Measurements from ENCODE around the gene IFI35.
"Not testable (repeated sequence)": the region's sequence is repeated elsewhere in the genome, so short reads cannot be mapped to it uniquely, and the experiment has no call there.

IFI35 gene

DNA sequence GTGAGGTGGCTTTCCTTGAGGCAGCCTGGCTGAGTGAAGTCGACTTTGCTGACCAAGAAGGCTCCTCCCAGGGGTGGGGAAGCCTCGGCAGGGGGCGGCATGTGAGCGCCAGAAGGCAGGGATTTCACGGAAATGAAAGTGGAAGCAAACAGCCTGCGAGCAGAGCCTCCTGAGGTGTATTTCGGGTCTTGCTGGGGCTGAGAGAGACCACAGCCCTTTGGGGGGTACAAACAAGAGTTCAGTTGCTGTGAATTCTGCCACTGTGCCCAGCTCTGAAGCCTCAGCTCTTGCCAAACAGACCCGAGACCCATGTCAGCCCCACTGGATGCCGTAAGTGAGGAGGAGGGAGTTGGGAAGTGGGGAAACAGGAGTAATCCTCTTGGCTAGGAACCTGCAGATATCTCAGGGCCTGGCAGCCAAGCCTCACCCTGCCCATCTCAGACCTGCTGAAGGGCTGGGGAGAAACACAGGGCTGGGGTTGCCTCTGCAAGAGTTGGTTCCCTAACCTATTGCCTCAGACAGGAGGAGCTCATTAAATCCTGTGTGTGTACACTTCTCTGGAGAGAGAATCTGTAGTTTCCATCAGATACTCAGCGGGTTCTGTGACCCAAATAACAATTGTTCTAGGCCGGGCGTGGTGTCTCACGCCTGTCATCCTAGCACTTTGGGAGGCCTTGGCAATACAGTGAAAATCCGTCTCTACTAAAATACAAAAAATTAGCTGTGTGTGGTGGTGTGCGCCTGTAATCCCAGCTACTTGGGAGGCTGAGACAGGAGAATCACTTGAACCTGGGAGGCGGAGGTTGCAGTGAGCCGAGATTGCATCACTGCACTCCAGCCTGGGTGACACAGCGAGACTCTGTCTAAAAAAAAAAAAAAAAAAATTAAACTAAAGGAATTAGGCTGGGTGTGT lies at the start of gene IFI35:
Gene IFI35 (plus strand): TSS at position 146 of the 913 bp plus-strand sequence. CDS start 164 bp downstream, at position 310.
- no peak for DNase-seq (ENCODE audit: low read depth, low spot score)

DNA sequence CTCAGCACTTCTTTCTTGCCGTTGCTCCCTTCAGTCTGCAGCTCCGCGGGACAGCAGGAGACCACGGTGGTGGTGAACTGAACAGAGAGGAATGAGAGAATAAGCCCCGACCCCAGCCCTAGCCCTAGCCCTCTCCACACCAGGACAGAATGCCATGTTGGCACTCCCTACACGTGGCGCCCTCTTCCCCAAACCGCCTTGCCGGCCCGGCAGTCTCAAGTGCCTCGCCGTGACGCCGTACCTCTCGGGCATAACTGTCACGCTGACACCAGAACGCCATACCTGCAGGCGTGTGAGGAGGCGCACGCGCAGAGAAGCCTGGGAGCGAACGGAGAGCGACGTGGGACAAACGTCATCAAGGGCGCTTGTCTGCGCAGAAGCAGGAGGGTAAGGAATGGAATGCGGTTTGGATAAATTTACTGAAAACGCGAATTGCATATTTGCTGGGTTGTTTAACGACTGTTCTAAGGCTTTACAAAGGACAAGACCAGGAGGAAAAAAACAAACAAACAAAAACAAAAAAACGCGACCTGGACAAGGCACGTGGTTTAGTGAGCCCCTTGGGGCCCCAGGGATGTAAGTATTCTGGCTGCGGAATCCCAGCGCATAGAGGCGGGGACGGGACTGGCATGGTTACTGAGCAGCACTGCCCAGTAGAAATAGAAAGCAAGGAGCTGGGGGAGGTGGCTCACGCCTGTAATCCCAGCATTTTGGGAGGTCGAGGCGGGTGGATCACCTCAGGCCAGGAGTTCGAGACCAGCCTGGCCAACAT lies 42.2 kb upstream of the IFI35 start, which contains the start of gene AARSD1:
Gene AARSD1 (minus strand): TSS at position 294 of the 772 bp plus-strand sequence. CDS start 14 bp downstream, at position 280.
- DNase-seq (ENCODE audit: low read depth, low spot score) = no peak

DNA sequence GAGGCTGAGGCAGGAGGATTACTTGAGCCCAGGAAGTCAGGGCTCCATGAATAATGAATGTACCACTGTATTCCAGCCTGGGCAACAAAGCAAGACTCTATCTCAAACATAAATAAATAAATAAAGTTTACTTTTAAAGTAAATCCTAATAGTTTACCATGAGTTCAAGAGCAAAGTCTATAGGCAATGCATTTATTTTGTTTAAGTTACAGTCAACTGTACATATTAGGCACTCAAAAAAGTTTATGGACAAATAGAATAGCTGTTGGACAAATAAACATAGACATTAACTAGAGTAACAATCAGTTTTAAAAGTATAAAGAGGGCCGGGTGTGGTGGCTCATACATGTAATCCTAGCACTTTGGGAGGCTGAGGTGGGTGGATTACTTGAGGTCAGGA lies 38.7 kb upstream of the IFI35 start:
- DNase-seq (ENCODE audit: low read depth, low spot score) = no peak

DNA sequence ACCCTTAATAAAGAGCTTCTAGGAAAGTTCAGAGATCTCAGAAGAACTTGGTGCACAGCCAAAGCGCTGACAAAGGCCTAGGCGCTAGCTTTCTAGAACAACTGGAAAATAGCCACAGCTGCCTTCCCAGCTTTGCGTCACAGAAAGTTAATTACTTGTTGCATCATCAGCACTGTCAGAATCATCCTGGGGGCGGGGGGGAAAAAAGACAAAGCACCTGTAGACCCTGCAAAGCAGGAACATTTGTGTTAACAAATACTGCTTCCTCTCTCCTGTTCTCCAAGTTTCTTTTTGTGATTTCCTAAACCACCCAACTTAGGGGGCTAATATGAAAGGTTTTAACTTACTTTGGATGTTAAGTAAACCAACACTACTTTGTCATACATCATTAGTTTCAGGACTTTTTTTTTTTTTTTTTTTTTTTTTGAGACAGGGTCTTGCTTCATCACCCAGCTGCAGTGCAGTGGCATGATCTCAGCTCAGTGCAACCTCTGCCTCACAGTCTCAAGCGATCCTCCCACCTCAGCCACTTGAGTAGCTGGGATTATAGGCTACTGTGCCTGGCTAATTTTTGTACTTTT lies 37.5 kb upstream of the IFI35 start:
- DNase-seq (ENCODE audit: low read depth, low spot score) = no peak

DNA sequence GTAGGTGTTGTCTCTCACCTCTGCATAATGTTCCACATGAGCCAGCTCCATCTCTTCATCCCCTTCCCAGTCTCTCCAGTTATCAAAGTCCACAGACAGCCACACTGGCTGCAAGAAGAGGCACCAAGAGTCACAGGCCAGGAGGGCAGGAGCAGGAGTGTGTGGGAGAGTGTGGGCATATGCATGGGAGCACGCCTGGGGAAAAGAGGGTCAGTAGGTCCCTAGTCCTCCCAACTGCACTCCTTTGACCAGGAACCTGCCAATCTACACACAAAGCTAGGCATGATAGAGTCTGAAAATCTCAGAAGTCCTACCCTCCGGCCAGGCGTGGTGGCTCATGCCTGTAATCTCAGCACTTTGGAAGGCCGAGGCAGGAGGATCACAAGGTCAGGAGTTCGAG lies 35.0 kb upstream of the IFI35 start:
- no peak for DNase-seq (ENCODE audit: low read depth, low spot score)

DNA sequence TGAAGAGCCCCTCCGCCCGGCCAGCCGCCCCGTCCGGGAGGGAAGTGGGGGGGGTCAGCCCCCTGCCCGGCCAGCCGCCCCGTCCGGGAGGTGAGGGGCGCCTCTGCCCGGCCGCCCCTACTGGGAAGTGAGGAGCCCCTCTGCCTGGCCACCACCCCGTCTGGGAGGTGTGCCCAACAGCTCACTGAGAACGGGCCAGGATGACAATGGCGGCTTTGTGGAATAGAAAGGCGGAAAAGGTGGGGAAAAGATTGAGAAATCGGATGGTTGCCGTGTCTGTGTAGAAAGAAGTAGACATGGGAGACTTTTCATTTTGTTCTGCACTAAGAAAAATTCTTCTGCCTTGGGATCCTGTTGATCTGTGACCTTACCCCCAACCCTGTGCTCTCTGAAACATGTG lies 33.3 kb upstream of the IFI35 start:
- not testable (repeated sequence) for DNase-seq (ENCODE audit: low read depth, low spot score)

DNA sequence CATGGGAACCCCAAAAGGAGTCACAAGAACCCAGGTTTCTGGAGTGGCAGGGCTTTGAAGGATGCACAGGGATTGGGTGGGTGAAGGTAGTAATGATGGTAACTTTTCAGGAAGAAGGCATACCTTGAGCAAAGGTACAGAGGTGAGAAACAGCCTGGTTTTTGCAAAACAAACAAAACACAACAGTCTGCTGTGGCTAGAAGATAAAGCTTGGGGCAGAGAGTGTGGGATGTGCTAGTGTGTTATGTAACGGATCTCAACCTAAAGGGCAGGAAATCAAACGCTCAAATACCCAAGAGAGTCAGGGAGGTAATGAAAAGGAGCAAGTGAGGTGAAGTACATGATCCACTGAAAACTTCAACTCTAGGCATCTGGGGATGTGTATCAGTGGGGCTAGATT lies 31.3 kb upstream of the IFI35 start:
- DNase-seq (ENCODE audit: low read depth, low spot score) = no peak

DNA sequence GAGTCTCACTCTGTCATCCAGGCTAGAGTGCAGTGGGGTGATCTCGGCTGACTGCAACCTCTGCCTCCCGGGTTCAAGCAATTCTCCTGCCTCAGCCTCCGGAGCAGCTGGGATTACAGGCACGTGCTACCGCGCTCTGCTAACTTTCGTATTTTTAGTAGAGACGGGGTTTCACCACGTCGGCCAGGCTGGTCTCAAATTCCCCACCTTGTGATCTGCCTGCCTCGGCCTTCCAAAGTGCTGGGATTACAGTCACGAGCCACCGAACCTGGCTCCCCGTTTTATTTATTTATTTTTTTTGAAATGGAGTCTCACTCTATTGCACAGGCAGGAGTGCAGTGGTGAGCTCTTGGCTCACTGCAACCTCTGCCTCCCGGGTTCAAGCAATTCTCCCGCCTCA lies 30.9 kb upstream of the IFI35 start:
- not testable (repeated sequence) for DNase-seq (ENCODE audit: low read depth, low spot score)

DNA sequence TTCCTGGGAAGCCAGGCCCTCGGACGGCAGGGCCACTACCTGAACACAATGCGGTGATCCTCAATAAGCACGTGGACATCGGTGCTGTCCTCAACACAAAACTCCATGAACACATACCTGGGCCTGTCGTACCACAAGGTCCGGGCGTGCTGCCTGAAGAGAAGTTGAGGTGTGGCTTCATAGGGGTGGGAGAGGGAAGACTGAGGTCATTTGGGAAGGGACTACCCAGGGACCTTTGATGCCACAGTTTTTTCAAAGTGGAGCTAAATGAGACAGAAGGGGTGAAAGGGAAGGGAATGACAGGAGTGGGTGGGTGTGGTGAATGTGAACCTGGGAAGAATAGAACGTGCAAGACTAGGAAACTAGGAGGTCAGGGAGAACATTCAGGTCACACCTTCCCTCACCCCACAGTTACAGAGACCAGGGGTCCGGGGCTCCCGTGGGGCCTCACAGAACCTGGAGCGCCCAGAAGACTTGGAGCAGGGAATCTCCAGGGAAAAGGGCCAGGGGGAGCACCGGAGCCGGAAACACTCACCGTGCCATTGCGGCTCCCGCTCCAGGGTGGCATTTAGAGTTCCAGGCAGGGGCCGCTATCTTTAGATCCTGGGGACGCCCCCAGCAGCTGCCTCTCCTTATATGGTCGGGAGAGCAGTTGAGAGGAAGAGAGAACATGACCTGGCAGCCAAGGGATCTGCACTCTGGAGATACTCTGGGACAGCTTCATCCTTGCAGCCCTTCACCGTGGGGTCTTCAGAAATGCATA lies 26.9 kb upstream of the IFI35 start, which contains the start of gene PTGES3L:
Gene PTGES3L (minus strand): TSS at position 570 of the 763 bp plus-strand sequence. CDS start 27 bp downstream, at position 543.
- DNase-seq (ENCODE audit: low read depth, low spot score) = no peak

DNA sequence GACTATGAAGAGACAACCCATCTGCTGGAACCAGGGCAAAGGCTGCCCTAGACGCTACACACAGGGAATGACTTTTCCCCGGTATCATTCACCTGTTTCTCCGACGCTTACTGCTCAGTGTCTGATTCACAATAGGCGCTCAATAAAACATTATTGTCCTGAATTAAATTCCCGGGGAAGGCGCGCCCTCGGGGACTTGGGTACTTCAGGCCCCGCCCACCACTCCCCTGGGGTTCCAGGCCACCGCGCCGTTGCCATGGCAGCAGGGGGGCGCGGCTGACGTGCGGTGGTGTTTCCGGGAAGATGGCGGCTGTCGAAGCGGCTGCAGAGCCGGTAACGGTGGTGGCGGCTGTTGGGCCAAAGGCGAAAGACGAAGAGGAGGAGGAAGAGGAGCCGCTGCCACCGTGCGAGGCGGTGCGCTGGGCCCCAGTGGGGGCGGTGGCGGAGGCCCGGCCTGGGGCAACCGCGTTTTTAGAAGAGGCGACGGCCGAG lies 26.3 kb upstream of the IFI35 start, which contains the start of gene RUNDC1:
Gene RUNDC1 (plus strand): TSS at position 292 of the 492 bp plus-strand sequence. CDS start 12 bp downstream, at position 304.
- no peak for DNase-seq (ENCODE audit: low read depth, low spot score)

DNA sequence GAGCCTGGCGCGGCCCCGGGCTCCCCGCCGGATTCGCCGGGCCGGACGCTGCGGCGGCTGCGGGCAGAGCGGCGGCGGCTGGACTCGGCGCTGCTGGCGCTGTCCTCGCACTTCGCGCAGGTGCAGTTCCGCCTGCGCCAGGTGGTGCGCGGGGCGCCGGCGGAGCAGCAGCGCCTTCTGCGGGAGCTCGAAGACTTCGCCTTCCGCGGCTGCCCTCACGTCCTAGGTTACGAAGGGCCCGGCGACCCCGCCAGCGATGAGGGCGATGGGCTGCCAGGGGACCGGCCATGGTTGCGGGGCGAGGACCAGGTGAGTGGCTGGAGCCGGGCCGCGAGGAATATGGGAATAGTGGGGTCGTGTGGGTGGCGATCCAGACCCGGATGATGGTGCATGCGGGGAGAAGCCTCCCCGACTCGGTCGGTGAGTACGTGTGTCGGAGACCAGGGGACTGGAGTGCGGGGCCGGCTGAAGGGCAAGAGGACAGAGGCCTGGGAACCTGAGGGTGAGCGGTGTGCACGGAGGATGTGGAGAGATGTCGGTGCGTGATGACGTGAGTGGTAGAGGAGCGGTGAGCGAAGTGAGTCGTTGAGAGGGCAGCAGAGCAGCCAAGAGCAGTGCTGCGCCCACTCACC lies 25.7 kb upstream of the IFI35 start:
- no peak for DNase-seq (ENCODE audit: low read depth, low spot score)

DNA sequence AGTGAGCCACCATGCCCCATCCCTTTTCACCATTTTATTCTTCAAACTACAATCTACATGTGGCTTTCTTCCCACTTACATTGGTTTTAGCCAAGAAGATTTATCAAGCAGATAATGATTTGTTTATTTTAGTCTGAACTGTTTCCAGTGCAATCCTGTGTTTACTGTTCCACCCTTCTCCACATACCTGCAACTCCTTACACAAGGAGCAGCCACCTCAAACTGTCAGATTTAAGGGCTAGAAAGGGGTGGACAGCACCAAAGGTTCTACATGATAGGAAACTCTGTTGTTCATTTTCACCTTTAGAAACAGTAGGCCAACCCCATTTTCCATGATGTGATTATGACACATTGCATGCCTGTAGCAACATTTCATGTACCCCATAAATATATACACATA lies 24.3 kb upstream of the IFI35 start:
- no peak for DNase-seq (ENCODE audit: low read depth, low spot score)

DNA sequence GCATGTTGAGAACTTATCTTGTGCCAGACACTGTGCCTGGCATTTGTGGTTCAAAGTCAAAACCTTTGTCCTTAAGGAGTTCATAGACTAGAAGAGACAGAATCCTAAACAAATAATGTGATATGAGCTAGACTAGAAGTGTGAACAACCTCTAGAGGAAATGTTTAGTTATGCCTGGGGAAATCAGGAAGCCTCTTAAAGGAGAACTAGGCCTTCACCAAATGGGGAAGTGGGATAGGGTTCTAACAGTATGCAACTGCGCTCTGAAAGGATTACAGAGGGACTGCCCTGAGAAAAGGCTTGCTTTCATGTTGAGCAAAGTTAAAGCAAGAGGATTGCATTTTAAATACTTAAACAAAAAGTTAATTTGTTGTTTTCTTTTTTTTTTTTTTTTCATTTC lies 21.4 kb upstream of the IFI35 start:
- no peak for DNase-seq (ENCODE audit: low read depth, low spot score)

DNA sequence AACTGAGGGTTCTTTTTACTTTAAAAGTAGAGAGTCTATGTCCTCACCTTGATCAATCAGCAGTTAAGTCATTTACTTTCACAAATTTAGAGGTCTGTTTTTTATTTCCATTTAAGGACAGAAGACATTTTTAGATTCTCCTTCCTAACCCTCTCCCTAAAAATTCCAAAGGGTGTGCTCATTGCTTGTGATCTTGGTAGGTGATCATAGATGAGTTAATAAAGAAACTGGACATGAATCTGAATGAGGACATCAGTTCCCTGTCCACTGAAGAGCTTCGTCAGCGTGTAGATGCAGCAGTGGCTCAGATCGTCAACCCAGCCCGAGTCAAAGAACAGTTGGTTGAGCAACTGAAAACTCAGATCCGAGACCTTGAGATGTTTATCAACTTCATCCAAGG lies 17.4 kb upstream of the IFI35 start:
- no peak for DNase-seq (ENCODE audit: low read depth, low spot score)

DNA sequence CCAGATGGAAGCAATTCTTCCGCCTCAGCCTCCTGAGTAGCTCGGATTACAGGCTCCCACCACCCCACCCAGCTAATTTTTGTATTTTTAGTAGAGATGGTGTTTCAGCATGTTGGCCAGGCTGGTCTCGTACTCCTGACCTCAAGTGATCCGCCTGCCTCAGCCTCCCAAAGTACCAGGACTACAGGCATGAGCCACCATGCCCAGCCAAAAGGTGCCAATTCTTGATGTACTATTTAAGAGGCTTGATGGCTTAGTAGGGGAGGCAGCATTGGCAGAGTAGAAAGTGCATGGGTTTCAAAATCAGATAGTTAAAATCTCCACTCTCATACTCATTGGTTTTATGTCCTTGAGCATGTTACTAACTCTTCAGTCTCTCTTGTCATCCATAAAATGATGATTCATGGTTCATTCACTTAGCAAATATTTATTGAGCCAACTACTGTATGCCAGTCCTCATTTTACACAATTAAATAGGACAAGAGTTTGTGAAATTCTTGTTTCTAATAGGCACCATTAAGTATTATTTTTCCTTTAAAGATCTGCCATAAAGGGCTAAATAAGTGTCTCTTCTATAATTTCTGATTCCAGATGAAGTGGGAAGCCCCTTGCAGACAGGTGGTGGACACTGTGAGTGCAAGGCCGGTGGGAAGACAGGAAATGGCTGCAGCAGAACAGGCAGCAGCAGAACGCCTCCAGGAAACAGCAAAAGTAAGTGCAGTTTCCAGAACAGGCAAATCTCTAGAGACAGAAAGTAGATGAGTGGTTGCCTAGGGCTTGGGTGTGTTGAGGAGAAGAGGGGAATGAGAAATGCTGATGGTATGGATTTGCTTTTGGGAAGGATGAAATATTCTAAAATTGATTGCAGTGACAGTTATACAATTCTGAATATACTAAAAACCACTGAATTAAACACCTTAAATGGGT lies 16.6 kb upstream of the IFI35 start:
- no peak for DNase-seq (ENCODE audit: low read depth, low spot score)

DNA sequence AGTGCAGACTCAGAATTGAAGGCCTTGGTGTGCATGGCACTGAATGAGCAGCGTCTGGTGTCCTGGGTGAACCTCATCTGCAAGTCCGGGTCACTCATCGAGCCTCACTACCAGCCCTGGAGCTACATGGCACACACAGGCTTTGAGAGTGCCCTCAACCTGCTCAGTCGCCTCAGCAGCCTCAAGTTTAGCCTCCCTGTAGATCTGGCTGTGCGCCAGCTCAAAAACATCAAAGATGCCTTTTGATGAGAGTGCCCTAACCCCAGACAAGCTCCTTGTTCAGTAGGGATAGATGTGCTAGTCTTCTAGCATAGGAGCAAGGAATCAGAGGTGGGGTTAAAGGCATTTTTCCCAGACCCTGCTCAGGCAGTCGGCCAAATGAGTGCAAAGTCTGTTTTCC lies 15.1 kb upstream of the IFI35 start:
- no peak for DNase-seq (ENCODE audit: low read depth, low spot score)

DNA sequence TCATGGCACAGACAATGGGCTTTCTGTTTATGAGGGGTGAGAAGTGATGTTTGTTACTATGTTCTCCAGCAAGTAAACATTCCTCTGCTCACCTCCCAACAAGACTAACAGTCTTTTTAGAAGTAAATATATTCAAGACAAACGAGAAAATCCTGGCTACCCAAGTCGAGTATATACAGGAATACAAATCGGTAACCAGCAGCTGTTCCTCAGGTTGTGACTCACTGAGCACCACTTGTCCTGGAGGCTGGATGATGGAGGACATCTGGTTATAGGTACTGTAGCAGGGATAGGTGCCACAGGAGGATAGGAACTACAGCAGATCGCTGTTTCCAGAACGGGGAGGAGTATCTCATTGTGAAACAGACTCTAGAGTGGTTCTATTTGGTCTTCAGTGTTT lies 13.7 kb upstream of the IFI35 start:
- DNase-seq (ENCODE audit: low read depth, low spot score) = no peak

DNA sequence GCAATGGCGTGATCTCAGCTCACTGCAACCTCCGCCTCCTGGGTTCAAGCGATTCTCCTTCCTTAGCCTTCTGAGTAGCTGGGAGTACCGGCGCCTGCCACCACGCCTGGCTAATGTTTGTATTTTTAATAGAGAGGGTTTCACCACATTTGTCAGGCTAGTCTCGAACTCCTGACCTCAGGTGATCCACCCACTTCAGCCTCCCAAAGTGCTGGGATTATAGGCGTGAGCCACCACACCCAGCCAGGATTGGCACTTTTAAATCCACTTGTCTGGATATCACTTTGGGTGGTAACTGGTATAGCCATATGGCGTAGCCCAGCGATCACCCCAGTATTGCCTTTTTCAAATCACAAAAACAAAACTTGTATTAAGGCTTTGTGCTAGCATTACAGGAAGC lies 12.7 kb upstream of the IFI35 start:
- not testable (repeated sequence) for DNase-seq (ENCODE audit: low read depth, low spot score)

DNA sequence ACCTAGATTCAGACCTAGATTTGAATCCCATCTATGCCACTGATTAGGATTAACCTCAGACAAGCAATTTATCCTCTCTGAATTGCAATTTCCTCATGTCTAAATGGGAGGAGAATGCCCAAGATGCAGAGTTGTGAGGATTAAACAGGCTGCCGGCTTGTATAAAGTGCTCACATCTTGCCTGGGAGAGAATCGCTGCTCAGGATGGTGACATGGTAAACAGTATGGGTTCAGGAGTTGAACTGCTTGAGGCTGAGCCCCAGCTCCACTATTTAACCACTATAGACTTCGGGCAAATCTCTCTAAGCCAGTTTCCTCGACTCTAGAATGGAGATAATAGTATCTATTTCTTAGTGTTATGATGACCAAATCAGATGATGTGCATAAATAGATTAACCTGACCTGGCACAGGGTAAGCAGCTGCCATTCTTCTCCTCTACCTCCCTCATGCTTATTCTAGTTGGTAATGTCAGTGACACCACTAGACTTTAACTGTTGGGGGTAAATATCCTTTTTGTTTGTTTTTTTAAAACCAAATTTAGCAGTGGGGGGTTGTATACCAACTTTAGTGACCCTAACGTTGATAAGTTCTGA lies 9.1 kb upstream of the IFI35 start:
- DNase-seq (ENCODE audit: low read depth, low spot score) = no peak
